Activated CD4-positive, alpha-beta T cell treated with anti-CD3 and anti-CD28 coated beads for 1 hour (primary cell): Measurements from ENCODE around the gene CALML6.

Source experiments
- DNase-seq: peaks from one replicate; pipeline ENCODE4 v3.0.0-alpha.2; 2020

Gene CALML6

GRCh38 chr1:1945782-1946393, 30.8 kb downstream of the CALML6 start:
- DNase-seq: no peak

DNA sequence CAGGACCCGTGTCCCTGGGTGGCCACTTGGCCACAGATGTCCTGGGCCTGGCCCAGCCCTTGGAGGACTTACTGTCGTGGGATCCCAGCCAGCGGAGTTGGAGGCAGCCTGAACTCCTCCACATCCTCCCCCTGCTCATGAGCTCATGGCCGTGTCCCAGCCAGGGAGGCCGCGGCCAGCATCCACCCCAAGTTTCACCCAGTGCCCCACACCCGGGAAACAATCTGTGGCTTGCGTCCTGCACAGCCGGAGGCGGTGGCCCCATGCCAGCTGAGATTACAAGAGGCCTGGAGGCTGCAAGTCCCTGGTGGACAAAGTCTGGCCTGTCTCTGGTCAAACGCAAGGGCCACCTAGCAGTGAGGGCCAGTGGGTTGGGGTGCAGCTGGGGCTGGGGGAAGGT, 31.5 kb downstream of the CALML6 start:
- no peak for DNase-seq

- DNase-seq: no peak
Measured at GRCh38 chr1:1947493-1947892, 32.4 kb downstream of the CALML6 start.

DNA sequence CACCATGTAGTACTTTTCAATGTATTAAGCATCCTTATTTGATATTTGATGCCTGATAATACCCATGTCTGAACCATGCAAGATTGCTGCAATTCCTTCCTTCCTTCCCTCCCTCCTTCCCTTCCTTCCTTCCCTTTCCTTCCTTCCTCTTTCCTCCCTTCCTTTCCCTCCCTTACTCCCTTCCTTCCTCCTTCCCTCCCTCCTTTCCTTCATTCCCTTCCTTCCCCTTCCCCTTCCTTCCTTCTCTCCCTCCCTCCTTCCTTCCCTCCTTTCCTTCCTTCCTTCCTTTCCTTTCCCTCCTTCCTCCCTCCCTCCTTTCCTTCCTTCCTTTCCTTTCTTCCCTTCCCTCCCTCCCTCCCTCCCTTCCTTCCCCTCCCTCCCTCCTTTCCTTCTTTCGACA, 33.7 kb downstream of the CALML6 start:
- DNase-seq: no peak

DNA sequence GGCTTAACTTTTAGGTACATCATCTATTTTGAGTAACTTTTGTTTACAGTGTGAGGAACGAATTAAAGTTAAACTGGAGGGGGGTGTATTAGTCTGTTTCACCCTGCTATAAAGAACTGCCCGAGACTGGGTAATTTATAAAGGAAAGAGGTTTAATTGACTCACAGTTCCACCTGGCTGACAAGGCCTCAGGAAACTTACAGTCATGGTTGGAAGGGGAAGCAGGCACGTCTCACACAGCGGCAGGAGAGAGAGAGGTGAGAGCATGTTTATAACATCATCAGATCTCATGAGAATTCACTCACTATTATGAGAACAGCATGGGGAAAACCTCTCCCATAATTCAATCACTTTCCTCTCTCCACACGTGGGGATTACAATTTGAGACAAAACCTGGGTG, 35.9 kb downstream of the CALML6 start:
- no peak for DNase-seq

GRCh38 chr1:1954015-1954414, 39.0 kb downstream of the CALML6 start:
- DNase-seq: no peak

DNA sequence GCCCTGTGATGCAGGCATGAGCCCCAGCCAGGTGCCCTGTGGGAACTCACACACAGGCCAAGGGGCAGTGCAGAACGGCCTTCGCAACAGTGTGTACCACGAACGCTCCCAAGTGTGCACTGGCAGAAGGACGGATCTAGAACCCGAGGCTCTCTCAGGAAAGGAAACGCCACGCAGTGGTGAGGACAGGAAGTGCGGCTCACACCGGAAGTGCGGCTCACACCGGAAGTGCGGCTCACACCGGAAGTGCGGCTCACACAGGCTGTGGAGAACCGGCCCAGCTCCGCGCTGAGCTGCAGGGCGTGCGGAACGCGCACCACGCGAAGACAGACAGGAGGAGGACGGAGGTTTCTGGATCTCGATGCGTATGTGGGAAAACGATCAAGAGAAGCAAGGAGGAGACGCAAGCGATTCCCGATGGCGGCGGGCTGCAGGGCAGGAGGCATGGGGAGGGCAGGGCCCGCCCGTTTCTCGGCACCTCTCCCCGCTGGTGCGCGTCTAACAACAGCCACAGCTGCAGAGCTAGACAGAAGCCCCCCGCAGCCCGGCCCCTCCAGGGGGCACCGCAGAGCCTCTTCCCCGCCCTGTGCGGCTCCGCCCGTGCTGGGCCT, 39.9 kb downstream of the CALML6 start:
- DNase-seq: no peak

DNA sequence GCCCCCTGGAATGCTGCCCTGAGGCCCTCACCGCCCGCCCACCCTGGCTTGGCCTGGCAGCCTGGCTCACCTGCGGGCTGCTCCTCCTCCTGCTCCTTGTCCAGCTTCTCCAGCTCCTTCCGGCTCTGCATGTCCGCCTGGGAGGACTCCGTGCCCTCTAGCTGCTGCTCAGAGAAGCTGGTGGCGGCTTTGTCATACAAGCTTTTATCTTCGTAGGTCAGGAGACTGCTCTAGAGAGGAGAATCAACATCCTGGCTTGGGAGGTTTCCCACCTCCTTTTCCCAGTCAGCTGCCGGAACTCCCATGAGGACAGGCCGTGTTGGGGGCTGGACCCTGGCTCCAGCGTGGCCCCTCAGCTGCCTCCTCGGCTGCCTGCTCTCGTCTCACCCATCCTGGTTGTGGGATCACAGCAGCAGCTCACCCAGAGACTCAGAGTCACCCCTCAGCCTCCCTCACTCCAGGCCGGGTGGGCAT, 40.6 kb downstream of the CALML6 start:
- no peak for DNase-seq

- DNase-seq: no peak
Measured at GRCh38 chr1:1956101-1956500, 41.0 kb downstream of the CALML6 start.

GRCh38 chr1:1956586-1957532, 41.8 kb downstream of the CALML6 start:
- no peak for DNase-seq

- no peak for DNase-seq
Measured at GRCh38 chr1:1957533-1957961, 42.5 kb downstream of the CALML6 start.

DNA sequence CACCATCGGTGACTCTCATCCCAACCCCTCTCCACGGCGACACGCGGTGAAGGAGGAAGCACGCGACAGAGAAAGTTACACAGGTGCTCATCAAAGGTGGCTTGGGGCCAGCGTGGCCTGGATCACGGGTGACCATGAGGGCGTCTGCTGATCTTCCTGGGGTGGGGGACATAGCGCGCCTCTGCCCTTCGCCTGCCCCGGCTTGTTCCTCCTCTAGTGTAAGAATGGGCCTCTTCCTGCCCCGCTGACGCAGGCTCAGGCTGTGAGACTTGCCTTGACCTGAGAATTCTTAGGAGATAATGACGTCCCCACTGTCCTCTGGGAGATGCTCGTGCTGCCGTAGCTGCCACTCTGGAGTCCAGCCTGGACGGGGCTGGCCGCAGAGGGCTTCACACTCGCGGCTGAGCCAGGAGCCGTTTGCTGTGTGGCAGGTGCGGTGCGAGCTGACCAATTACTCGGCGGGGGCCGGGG, 43.0 kb downstream of the CALML6 start:
- DNase-seq: no peak

DNA sequence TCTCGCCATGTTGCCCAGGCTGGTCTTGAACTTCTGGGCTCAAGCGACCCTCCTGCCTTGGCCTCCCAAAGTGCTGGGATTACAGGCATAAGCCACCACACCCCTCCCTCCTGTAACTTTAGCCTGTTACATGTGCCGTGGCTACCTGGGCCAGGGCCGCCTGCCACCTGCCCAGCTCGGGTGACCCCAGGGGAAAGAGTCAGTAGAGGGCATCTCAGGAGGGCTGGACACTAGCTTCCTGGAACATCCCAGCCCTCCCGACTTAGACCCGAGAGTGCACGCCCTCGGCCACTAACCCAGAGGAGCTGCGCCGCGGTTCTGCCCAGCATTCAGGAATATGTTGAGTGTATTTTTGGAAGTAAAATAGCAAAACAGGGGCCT, 44.4 kb downstream of the CALML6 start:
- no peak for DNase-seq

GRCh38 chr1:1959840-1960479, 44.9 kb downstream of the CALML6 start:
- peak; percentile 33 for DNase-seq

- DNase-seq: no peak
Measured at GRCh38 chr1:1960480-1961196, 45.6 kb downstream of the CALML6 start.

DNA sequence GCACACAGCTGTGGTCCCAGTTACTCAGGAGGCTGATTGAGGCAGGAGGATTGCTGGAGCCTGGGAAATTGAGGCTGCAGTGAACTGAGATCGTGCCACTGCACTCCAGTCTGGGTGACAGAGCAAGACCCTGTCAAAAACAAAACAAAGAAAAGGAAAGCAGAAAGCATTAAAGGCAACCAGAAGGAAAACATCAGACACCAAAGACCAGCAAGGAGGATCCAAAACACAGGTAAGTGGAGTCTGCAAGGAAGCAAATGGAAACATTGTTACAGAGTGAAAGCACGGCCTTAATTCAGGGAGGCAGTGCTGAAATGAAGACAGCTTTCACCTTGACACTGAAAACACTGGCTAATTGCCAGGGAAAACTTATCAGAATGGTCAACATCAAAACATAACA, 47.7 kb downstream of the CALML6 start:
- no peak for DNase-seq

DNA sequence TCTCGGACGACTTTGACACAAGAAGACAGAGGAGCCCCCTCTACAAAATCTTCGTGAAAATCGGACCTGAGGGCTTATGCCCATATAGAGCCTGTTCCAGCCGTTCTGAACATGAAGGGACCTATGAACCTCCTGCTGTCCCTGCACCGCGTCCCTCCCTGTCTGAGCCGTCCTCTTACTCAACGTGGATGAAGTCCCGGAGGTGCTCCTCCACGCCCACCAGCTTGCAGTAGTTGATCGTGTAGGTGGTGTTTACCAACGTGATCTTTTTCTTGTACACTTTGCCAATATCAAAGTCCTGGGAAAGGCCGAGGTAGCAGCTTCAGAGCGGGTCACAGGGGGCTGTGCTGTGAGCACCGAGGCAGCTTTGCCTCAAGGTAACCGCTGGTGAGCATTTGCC, 48.5 kb downstream of the CALML6 start:
- no peak for DNase-seq

- no peak for DNase-seq
Measured at GRCh38 chr1:1964811-1965210, 49.8 kb downstream of the CALML6 start.

DNA sequence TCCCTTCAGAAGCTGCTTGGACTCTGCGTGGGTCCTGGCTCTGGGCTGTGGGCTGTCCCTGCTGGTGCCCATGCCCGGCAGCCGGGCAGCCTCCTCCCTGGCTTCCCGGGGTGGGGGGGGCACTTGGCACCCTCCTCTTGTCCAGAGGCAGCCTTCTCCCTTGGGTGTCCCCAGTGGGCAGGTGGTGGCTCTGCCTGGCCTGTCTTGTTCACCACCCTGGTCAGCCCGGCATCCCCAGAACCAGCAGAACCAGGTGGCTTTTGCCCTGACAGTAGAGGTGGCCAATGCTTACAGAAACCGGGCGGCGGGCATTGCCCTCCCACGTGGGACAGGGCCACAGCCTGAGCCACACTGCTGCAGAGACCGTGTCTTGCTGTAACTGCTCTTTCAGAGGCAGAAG, 50.5 kb downstream of the CALML6 start:
- DNase-seq: no peak

- no peak for DNase-seq
Measured at GRCh38 chr1:1966071-1966740, 51.1 kb downstream of the CALML6 start.
